Measurements from ENCODE around the gene RET.
A peak's percentile ranks its signal among the peaks of the same experiment; 100 is the strongest.

RET gene

DNA sequence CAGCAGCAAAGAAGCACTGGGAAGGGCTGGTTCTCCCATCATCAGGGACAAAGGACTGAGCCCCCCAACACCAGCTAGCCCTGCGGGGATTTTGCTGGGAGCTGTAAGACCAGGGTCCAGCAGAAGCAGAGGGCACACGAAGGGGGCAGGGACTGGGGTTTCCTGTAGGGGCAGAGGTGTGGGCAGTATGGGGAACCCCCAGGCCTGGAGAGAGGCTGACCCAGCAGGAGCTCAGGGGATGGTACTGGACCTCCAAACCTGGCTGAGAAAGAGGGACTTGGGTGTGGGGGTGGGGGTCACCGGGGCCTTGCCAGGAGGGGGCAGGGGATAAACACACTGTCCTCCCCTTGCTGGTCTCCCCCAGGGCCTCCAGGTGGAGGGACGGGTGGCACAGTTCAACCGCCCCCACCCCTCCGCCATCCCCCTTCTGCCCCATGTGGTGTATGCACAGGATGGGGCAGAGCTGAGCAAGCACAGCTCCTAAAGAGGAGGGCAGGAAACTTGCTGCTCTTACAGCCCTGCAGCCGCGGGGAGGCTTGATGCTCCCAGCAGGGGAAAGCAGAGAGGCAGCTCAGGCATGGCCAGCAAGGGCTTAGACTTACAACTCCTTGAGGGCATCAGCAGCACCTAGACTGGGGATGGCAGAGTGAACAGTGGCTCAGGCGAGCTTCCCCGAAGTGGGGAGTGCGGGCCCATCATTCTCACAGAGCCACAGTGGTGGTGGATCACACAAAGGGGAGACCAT lies 12.4 kb upstream of the RET start:
- DNase-seq: no peak

DNA sequence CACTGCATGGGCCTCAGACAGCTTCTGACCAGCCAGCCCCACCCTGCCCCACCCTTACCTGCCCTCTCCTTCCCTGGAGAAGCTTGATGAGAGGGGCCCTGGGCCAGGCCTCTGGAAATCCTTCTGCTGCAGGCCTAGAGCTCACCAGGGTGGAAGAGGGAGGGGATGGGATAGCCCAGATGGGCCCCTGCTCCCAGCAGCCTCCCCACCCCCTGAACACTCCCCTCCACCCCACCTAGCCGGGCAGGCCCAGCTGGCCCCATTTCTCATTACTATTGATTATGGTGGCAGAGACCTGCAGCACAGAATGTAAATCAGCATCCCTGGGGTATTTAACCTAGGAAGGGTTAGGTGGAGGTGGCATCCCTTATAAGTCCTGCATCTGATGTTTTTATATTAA lies 11.6 kb upstream of the RET start:
- no peak for DNase-seq

DNA sequence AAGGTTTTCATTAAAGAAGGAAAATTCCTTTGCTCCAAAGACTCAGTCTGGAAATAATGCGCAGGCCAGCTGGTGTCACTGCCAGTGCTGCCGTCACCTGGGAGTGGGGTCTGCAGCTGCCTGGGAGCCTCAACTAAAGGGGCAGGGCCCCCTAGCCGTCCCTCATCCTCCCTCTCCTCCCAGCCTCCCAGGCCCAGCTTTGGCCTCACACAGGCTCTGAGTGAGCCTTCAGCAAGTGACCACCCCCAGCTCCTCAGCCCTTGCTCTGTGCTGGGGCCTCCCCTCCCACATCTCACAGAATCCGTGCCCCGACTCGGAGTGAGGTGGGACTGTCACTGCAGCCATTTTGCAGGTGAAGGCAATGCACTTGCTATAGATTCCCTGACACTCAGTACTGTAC lies 11.1 kb upstream of the RET start:
- no peak for DNase-seq

DNA sequence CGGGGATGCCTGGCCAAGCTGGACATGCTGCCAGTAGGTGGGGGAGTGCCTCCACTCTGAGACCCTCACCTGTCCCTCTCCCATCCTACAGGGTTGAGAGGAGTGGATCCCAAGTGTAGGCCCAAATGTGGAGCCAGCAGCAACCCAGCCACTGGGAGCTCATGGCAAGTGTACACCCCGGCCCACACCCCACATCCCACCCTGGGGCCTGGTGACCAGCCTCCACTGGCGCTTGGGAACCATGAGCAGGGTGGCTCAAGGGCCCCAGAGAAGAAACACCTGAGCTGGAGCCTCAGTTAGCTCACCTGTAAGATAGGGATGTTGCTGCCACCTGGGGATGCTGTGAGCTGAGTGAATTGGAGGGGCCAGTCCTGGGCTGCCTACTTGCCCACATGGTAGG lies 10.4 kb upstream of the RET start:
- no peak for DNase-seq

GRCh38 chr10:43067391-43068135 lies 9.3 kb upstream of the RET start:
- DNase-seq: no peak

DNA sequence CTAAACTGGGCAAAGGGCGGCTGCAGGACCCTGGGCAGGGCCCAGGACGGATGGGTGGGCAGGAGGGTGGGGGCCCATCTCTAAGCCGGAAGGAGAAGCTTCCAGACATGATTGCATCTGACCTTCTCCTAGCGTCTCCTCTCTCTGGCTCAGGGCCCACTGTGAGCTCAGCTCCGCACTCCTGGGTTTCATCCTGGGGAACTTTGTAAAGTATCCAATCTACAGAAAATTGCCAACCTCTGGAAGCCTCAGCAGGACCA lies 8.8 kb upstream of the RET start:
- no peak for DNase-seq

DNA sequence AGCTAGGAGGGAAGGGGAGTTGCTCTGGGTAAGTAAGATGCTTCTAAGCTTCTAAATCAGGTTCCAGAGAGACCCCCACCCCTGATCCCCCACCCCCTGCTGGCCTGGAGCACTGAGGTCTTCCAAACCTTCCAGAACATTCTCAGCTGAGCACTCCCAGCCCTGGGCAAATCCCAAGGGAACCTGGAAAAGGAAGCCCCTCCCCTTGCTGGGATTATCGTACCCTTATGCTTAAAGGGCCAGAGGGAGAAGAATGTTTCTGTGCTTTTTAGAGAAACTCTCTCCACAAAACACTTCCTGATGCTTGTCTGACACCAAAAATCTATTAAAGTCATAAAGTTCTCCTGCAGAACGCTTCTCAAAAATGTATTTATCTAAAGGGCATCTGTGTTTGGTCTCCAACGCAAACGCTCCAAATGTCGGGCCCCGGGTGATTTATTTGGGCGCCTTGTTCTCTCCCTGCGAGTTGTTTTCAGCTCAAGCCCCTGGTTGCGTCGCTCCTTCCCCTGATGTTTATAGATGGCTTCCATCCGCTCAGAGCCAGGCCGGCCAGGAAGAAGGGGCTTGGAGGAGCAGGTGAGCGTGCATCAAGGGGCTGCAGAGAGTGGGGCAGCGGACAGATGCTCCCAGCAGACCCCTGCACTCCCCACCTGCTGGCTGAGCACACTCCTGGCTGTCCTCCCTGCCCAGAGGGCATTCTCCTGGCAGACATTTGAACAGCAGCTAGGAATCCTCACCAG lies 8.2 kb upstream of the RET start:
- DNase-seq: no peak

- no peak for DNase-seq
These were observed 7.7 kb upstream of the RET start for GRCh38 chr10:43069211-43069515.

DNA sequence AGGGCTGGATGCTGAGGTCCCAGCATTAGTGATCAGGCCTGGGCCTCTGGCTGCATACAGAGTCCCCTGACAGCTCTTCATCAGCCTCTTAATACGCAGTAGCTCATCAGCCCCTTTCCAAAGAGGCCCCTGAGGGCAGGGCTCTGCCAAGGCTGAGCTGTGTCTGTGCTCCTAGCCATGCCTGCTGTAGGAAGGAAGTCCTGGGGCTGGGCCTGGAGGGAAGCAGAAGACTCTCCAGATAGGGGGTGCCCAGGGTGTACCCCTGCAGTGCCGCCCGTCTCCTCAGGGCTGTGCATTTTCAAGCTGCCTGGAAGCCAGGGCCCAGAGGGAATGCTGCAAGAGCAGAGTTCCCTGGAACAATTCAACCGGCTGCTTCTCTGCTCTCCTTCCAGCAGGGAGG lies 7.3 kb upstream of the RET start:
- no peak for DNase-seq

GRCh38 chr10:43070121-43071085 lies 6.5 kb upstream of the RET start:
- DNase-seq: no peak

GRCh38 chr10:43071865-43072650 lies 4.8 kb upstream of the RET start:
- DNase-seq: no peak

DNA sequence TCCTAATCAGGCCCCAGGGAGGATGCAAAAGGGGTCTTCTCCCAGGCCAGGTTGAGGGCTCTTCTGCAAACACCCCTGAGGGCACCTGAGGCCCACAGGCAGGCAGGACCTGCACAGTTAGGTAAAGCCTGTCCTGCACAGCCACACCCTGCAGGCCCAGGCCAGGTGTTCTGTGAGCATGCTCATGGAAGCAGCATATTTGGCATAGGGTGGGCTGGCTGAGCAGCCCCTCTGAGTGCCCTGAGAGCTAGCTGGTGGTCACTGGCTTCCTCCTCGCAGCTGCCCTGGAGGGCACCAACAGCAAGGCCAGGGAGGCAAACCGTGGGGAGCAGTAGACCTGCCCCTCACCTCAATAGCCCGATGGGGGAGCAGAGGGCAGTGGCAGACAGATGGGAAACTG lies 3.7 kb upstream of the RET start:
- no peak for DNase-seq

- no peak for DNase-seq
These were observed 3.1 kb upstream of the RET start for GRCh38 chr10:43073721-43074120.

GRCh38 chr10:43074409-43074808 lies 2.5 kb upstream of the RET start:
- no peak for DNase-seq

DNA sequence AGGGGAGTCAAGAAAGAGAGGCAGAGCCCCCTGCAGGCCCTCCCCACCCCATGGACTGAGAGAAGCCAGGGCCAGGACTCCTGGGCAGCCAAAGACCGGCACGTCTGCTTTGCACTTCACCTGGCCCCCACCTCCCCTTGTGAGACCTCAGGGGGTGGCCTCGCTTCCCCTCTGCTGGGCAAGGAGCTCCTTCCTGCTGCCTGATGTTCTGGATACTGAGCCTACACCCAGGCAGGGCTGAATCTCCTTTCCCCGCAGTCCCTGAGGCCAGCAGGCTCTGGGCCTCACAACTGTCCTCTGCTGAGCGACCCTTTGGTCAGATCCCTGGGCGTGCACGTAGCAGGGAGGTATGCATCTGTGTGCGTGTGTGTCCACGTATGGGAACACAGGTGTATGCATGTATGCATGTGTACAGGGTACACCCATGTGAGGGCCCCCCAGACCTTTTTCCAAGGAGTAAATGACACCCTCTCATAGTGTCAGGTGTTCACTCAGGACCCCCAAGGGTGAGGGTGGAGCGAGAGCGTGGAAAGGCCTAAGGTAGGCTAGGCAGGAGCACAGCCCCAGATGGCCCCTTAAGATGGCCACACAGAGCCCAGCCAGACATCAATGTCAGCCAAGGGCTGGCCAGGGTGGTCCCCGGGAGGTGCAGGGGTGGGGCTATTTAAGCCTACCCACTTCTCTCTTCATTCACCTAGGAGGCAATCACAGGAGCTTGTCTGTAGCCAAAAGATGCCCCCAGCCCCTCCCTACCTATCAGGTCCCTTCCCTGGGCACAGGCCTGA lies 1.9 kb upstream of the RET start:
- DNase-seq: no peak

DNA sequence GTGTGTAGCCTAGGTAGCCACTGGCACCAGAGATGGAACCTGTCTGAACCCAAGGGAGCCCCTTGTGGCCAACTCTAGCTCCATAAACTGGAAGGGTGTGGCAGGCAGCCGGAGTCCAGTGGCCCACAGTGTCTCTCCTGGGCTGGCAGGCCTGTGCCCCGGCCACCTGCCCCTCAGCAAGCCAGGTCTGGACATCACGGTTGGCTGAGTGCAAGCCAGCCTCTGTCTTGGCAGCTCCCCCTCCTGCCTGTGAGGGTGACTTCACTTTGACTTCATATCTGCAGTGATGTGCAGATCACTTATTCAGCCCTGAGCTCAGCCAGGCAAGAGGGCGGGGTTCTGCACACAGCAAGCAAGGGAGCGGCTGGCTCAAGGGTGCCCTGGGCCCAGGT lies 1.3 kb upstream of the RET start:
- DNase-seq: no peak

- DNase-seq: no peak
These were observed 476 bp upstream of the RET start for GRCh38 chr10:43076311-43076875.

DNA sequence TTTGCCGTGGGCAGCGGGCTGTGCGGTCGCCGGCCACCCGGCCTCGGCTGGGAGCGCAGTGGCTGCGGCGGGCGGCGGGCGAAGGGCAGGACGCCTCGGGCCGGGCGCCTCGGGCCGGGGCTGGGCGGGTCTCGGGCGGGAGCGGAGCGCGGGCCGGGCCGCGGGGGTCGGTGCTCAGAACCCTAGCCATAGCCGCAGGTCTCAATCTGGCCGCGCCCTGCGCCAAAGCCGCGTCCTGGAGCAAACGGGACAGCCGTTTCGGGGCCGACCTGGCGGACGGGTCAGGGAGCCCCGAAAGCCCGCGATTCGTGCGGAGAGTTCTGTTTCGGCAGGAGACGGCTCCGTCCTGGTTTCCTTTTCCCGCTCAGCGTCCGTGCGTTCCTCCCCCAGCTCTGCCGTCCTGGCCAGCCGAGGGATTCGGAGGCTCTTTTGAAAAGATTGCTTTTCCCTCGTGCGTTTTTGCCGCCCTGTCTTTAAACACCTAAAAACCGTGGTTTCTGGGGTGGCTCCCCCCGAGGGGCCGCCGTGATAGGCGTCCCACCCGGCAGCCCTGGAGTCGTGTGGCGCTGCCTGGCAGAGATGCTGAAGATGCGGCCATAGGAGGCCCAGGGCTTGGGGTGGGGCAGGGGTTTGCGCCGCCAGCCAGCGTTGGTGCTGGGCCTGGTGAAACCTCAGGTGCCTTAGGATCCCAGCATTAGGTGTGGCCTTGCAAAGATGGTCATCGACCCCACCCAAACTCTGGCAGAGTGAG lies 727 bp downstream of the RET start:
- DNase-seq: no peak

DNA sequence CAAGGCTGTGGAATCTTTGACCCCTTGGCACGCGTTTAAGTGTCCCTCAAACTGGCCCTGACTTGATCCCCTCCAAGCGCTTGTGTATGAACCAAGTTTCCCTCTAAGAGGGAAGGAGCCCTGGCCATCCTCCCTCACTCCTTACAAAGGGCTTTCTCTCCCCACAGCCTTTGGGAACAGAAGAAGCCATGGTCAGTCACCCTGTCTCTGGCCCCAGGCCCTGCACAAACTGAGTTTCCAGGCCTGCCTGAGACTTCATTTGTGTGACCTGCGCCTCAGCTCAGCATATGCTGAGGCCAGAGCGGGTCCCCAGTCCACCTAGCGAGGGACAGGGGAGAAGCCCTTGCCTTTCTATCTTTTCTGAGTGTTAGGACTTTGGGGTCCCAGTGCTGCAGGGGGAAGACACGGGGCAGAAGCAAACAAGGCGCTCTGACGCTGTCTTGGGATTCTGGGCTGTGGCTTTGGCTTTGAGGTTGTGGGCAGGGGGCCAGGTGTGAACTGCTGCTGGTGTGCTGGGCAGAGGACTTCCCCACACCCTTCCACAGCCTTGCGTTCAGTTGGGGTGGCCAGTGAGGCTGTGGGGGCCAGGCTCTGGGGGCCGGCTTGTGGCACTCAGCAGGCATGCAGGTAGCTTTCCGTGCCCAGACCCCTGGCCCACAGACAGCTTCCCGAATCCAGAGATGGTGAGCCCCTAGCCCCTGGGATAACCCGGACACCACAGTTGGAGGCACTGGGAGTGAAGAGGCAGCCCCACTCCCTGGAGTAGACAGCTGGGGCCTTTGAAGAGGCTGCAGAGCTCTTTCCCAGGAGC lies 1.5 kb downstream of the RET start:
- no peak for DNase-seq

GRCh38 chr10:43078986-43079273 lies 2.1 kb downstream of the RET start:
- DNase-seq: peak in 1 of 2 experiments; percentile 5
